ENCODE results near the gene SMIM29. TPM values are rescaled to one million over a fixed set of nuclear protein-coding genes. Genes with fewer than 3 reads are reported as not detected.

SMIM29 gene
- total and polyA plus RNA-seq, 10 of the 15 experiments (the other 5 are each of a cell fraction or from before 2014, with no cell fraction given) = 7.1 to 30.0 (median 16.2) TPM

GRCh38 chr6:34242252-34243130 lies 6.3 kb downstream of the SMIM29 start:
- CTCF ChIA-PET = interaction anchor here (0.7 to 1.5 kb wide), 2 partner anchors 16 to 172 kb away, joined by 3 to 4 read pairs; no protein-coding TSS in a partner anchor
- H4K20me1 ChIP-seq (ENCODE audit: control insufficient read depth, insufficient read depth) = peaks cover 5% of the 10 kb centered on the region; the same call in 1 of the 2 replicates
- TF ChIP-seq MAX (IDR thresholded peaks at IDR 0.05; ENCODE audit: low read depth, low read length) (no peak), ZBTB40 (IDR thresholded peaks at IDR 0.05; ENCODE audit: borderline replicate concordance) (no peak), USF1 (IDR thresholded peaks at IDR 0.05; ENCODE audit: borderline replicate concordance, extremely low read length, insufficient read depth, low read depth, low read length) (no peak), BRCA1 (IDR thresholded peaks at IDR 0.05; ENCODE audit: low read depth, low read length) (no peak), NFYB (IDR thresholded peaks at IDR 0.05; ENCODE audit: insufficient read depth, low read depth, low read length) (no peak), ZBED1 (IDR thresholded peaks at IDR 0.05; ENCODE audit: borderline replicate concordance) (no peak), TCF7 (IDR thresholded peaks at IDR 0.05; ENCODE audit: borderline replicate concordance) (no peak), POLR2A (IDR thresholded peaks at IDR 0.05; ENCODE audit: low read depth, low read length) (no peak), HCFC1 (IDR thresholded peaks at IDR 0.05; ENCODE audit: low read length) (no peak), MYC (IDR thresholded peaks at IDR 0.05; ENCODE audit: insufficient read depth, insufficient read length, insufficient replicate concordance, low read length, severe bottlenecking) (no peak), BCL3 (IDR thresholded peaks at IDR 0.05; ENCODE audit: borderline replicate concordance, insufficient read depth, low read depth, low read length, poor library complexity, severe bottlenecking) (no peak), JUNB (IDR thresholded peaks at IDR 0.05) (no peak), PBX3 (IDR thresholded peaks at IDR 0.05; ENCODE audit: insufficient replicate concordance, low read depth, low read length) (no peak)

More at GRCh38 chr6:34242252-34243130, 6.3 kb downstream of the SMIM29 start:
- DNase-seq (ENCODE audit: low read depth, low spot score) = no peak
- RAD21 ChIA-PET (ENCODE audit: unreplicated experiment) = interaction anchor here (0.9 kb wide), 1 partner anchor 46 kb away, joined by 4 read pairs; no protein-coding TSS in a partner anchor
- SMC1A ChIA-PET (ENCODE audit: uncharacterized antibody, unreplicated experiment) = interaction anchor here (1.2 kb wide), 1 partner anchor 47 kb away, joined by 3 read pairs; no protein-coding TSS in a partner anchor
- ATAC-seq = no peak
- FAIRE-seq = no peak
- WGBS (ENCODE audit: insufficient coverage, insufficient replicate concordance, low lambda C conversion rate, missing lambda C conversion rate) = 61% methylated on average over 7 of the region's 7 CpGs
- intact Hi-C loops (cut with micrococcal nuclease; ENCODE audit: unreplicated experiment) (no loop called here), in situ Hi-C loops (cut with MboI) (loop anchor here (5.0 to 25.0 kb wide), 2 partner anchors 175 to 370 kb away; no protein-coding TSS in a partner anchor)
- Histone ChIP-seq H2AFZ (ENCODE audit: control insufficient read depth, low read depth, low read length) (no peak overlapping the region), H3K9me3 (replicated peaks; ENCODE audit: control insufficient read depth, insufficient read depth, low read length) (no peaks in the 10 kb centered on the region), H3K79me2 (ENCODE audit: control insufficient read depth, insufficient read depth, low read length) (peaks cover 46% of the 10 kb centered on the region), H3K36me3 (ENCODE audit: control insufficient read depth in 2 of 2, insufficient read depth in 2 of 2, low read length in 1 of 2) (peaks cover 27 to 33% of the 10 kb centered on the region in 2 experiments), H3K27me3 (replicated peaks in 1 of 2; ENCODE audit: control insufficient read depth in 2 of 2, insufficient read depth in 2 of 2, low read length in 1 of 2) (no peaks in the 10 kb centered on the region), H3K4me1 (ENCODE audit: control insufficient read depth, insufficient read depth, low read length) (peaks cover 18% of the 10 kb centered on the region), H3K9ac (ENCODE audit: control insufficient read depth, insufficient read depth, low read length) (no peak overlapping the region), H3K27ac (ENCODE audit: control insufficient read depth, insufficient read depth) (no peak overlapping the region), H3K4me3 (no peak overlapping the region), H3K4me2 (ENCODE audit: control insufficient read depth, insufficient read depth) (no peak overlapping the region)
- no TSS peak for BruUV-seq (replicated peaks)
- POLR2A ChIA-PET = interaction anchor here (1.0 kb wide), 1 partner anchor 182 kb away, joined by 3 read pairs; no protein-coding TSS in a partner anchor
